WTC11 (cell line): Measurements from ENCODE around the gene LTBP3. TPM values are rescaled to one million over a fixed set of nuclear protein-coding genes. Genes with fewer than 3 reads are reported as not detected.

Experiments used
- ATAC-seq: fragments of 200-7000 bp; cut with Tn5 transposase; 2 replicates; pipeline ENCODE4 v1.10.0; 2021; ENCODE audit warnings: mild to moderate bottlenecking, moderate library complexity
- CTCF ChIA-PET: fragments of 300-600 bp; sonication (Branson Sonifier 250); formaldehyde crosslinking; loops from one replicate; lab custom pipeline; 2021; ENCODE audit warnings: antibody characterized with exemption; lab: Charles Lee
- POLR2A ChIA-PET: fragments of 350-600 bp; sonication (Branson Sonifier 250); formaldehyde crosslinking; loops from one replicate; lab custom pipeline; 2021; ENCODE audit warnings: antibody characterized with exemption; lab: Charles Lee
- DNase-seq: peaks from one replicate; pipeline ENCODE4 v3.0.0; 2021; ENCODE audit warnings: low spot score
- H3K27ac Mint-ChIP-seq: 2 replicates; pipeline ENCODE4 v1.8.0; 2021; ENCODE audit warnings: mixed read lengths
- H3K27me3 Mint-ChIP-seq: 2 replicates; pipeline ENCODE4 v1.8.0; 2021; ENCODE audit warnings: low read depth, mild to moderate bottlenecking, moderate library complexity, mixed read lengths
- H3K36me3 Mint-ChIP-seq: 2 replicates; pipeline ENCODE4 v1.8.0; 2021; ENCODE audit warnings: mixed read lengths
- H3K4me1 Mint-ChIP-seq: 2 replicates; pipeline ENCODE4 v1.8.0; 2022; ENCODE audit warnings: mixed read lengths
- H3K4me3 Mint-ChIP-seq: 2 replicates; pipeline ENCODE4 v1.8.0; 2021; ENCODE audit warnings: mild to moderate bottlenecking, moderate library complexity, mixed read lengths
- H3K9me3 Mint-ChIP-seq: 2 replicates; pipeline ENCODE4 v1.8.0; 2021; ENCODE audit warnings: mixed read lengths
- CTCF ChIP-seq: fragments of 200-600 bp; IDR thresholded peaks from 2 replicates; pipeline ENCODE4 v1.8.0; 2022; ENCODE audit warnings: antibody characterized with exemption
- ELF4 ChIP-seq: sonication (generic); formaldehyde crosslinking; IDR thresholded peaks from 2 replicates; pipeline ENCODE4 v1.8.1; 2022; ENCODE audit warnings: low read depth, mild to moderate bottlenecking, moderate library complexity, missing genetic modification reagents
- FOXJ3 ChIP-seq: sonication (generic); formaldehyde crosslinking; IDR thresholded peaks from 2 replicates; pipeline ENCODE4 v1.9.0; 2021; ENCODE audit warnings: missing genetic modification reagents, mild to moderate bottlenecking, borderline replicate concordance
- FOXK1 ChIP-seq: sonication (generic); formaldehyde crosslinking; IDR thresholded peaks from 2 replicates; pipeline ENCODE4 v1.8.0; 2022; ENCODE audit warnings: mild to moderate bottlenecking, moderate library complexity, missing genetic modification reagents
- FOXP1 ChIP-seq: sonication (generic); formaldehyde crosslinking; IDR thresholded peaks from 2 replicates; pipeline ENCODE4 v1.8.0; 2022; ENCODE audit warnings: missing genetic modification reagents, mild to moderate bottlenecking, moderate library complexity, borderline replicate concordance
- MAX ChIP-seq: sonication (generic); formaldehyde crosslinking; IDR thresholded peaks from 2 replicates; pipeline ENCODE4 v1.8.0; 2022; ENCODE audit warnings: mild to moderate bottlenecking, missing genetic modification reagents
- MXD4 ChIP-seq: fragments of 250-450 bp; sonication (Bioruptor Pico); IDR thresholded peaks from 2 replicates; pipeline ENCODE4 v1.8.0; 2021; ENCODE audit warnings: mild to moderate bottlenecking, moderate library complexity, borderline replicate concordance
- PRDM15 ChIP-seq: sonication (generic); formaldehyde crosslinking; IDR thresholded peaks from 2 replicates; pipeline ENCODE4 v1.8.0; 2022; ENCODE audit warnings: missing genetic modification reagents
- SMAD3 ChIP-seq: sonication (generic); formaldehyde crosslinking; IDR thresholded peaks from 2 replicates; pipeline ENCODE4 v1.8.0; 2022; ENCODE audit warnings: missing genetic modification reagents, mild to moderate bottlenecking, borderline replicate concordance
- USF2 ChIP-seq: sonication (generic); formaldehyde crosslinking; IDR thresholded peaks from 2 replicates; pipeline ENCODE4 v1.8.1; 2023; ENCODE audit warnings: mild to moderate bottlenecking, missing genetic modification reagents, moderate library complexity
- ZBTB43 ChIP-seq: sonication (generic); formaldehyde crosslinking; IDR thresholded peaks from 2 replicates; pipeline ENCODE4 v1.8.1; 2023; ENCODE audit warnings: mild to moderate bottlenecking, missing genetic modification reagents
- ZNF317 ChIP-seq: sonication (generic); formaldehyde crosslinking; IDR thresholded peaks from 2 replicates; pipeline ENCODE4 v1.8.1; 2023; ENCODE audit warnings: low read depth, mild to moderate bottlenecking, moderate library complexity, missing genetic modification reagents, borderline replicate concordance
- total RNA-seq: library from RNA; stranded (reverse); gene quantifications from 3 replicates; pipeline ENCODE4 v1.2.3, GENCODE V29; 2021
- TF ChIP-seq, protein P1 (sequence below): sonication (generic); formaldehyde crosslinking; IDR thresholded peaks from 2 replicates; pipeline ENCODE4 v1.8.0; 2022; ENCODE audit warnings: mild to moderate bottlenecking, missing genetic modification reagents

The LTBP3 gene
- total RNA-seq, 1 experiment from 2014 or later, result 20.7 TPM

DNA sequence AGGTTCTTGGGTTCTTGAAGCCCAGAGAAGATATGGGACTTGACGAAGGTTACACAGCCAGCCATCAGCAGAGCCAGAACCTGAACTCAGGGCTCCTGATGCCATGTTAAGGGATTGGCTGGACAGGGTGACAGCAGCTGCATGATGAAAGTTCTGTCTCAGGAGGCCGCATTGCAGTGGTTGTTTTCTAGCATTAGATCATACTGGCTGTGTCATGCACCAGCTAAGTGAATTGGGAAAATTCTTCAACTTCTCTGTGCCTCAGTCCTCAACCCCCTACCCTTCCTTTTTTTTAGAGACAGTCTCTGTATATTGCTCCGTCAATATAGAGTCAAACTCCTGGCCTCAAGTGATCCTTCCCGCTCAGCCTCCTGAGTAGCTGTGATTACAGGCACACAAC, 5.4 kb upstream of the LTBP3 start (continued):
- TF ChIP-seq, protein P1, sequence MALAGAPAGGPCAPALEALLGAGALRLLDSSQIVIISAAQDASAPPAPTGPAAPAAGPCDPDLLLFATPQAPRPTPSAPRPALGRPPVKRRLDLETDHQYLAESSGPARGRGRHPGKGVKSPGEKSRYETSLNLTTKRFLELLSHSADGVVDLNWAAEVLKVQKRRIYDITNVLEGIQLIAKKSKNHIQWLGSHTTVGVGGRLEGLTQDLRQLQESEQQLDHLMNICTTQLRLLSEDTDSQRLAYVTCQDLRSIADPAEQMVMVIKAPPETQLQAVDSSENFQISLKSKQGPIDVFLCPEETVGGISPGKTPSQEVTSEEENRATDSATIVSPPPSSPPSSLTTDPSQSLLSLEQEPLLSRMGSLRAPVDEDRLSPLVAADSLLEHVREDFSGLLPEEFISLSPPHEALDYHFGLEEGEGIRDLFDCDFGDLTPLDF (CRISPR knock-in tag), result no peak

DNA sequence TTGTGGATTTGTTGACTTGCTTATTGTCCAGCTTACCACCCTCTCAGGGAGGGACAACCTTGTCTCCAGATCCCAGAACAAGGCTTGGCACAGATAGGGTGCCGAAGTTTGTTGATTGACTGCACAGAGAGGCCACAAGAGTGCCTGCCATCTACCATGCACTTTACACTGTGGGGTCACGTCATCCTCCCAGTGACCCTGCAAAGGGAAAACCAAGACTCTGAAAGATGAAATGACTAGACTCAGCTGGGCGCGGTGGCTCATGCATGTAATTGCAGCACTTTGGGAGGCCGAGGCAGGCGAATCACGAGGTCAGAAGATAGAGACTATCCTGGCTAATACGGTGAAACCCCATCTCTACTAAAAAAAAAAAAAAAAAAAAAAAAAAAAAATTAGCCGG, 4.6 kb upstream of the LTBP3 start:
- no peak for ATAC-seq
- H3K4me1 Mint-ChIP-seq, result peaks cover 24% of the 10 kb centered on the region
- no peak for DNase-seq
- TF ChIP-seq USF2 (CRISPR knock-in tag) (no peak), ZBTB43 (CRISPR knock-in tag) (no peak), FOXP1 (CRISPR knock-in tag) (no peak)
- TF ChIP-seq, all 79 proteins: peak for 0
- POLR2A ChIA-PET, result interaction anchor here (1.2 kb wide), 1 partner anchor 22 kb away, joined by 4 read pairs; no protein-coding TSS in a partner anchor
- Mint-ChIP-seq H3K36me3 (no peaks in the 10 kb centered on the region), H3K9me3 (no peaks in the 10 kb centered on the region), H3K27ac (no peak overlapping the region), H3K4me3 (no peak overlapping the region), H3K27me3 (peaks cover 31% of the 10 kb centered on the region)
- CTCF ChIA-PET, result interaction anchor here (0.6 to 9.1 kb wide), 7 partner anchors 9 to 42 kb away, joined by 3 to 110 read pairs (median 65); partner anchors contain the start of genes FAM89B, KCNK7 and ZNRD2

GRCh38 chr11:65562020-65562419, 3.9 kb upstream of the LTBP3 start:
- TF ChIP-seq MXD4 (CRISPR knock-in tag), result no peak
- no peak for TF ChIP-seq ZNF317
- TF ChIP-seq CTCF, result no peak
- TF ChIP-seq FOXJ3 (CRISPR knock-in tag), result no peak
- TF ChIP-seq FOXK1, result no peak
- no peak for TF ChIP-seq ELF4 (CRISPR knock-in tag)
- POLR2A ChIA-PET, result interaction anchor here (1.5 kb wide), 1 partner anchor 21 kb away, joined by 5 read pairs; no protein-coding TSS in a partner anchor
- Mint-ChIP-seq H3K27ac (no peak overlapping the region; the same call in 1 of the 2 replicates), H3K4me1 (peaks cover 29% of the 10 kb centered on the region), H3K4me3 (no peak overlapping the region), H3K27me3 (peaks cover 37% of the 10 kb centered on the region), H3K9me3 (no peaks in the 10 kb centered on the region), H3K36me3 (no peaks in the 10 kb centered on the region)
- ATAC-seq (no peak), DNase-seq (no peak)
- CTCF ChIA-PET, result interaction anchor here (0.7 to 9.1 kb wide), 6 partner anchors 9 to 31 kb away, joined by 10 to 110 read pairs (median 66); partner anchors contain the start of genes FAM89B, KCNK7 and ZNRD2

GRCh38 chr11:65560555-65561418, 2.6 kb upstream of the LTBP3 start:
- peak overlapping the region; percentile 17 for H3K4me3 Mint-ChIP-seq
- H3K9me3 Mint-ChIP-seq, result no peaks in the 10 kb centered on the region
- ATAC-seq (peak; percentile 75), DNase-seq (peak; percentile 77)
- ChIA-PET CTCF (interaction anchor here (0.6 to 9.1 kb wide), 17 partner anchors 9 to 285 kb away, joined by 3 to 110 read pairs (median 5); partner anchors contain the start of genes EHBP1L1, FAM89B, KCNK7 and PCNX3), POLR2A (interaction anchor here (0.5 to 1.5 kb wide), 10 partner anchors 8 to 100 kb away, joined by 3 to 10 read pairs (median 4); partner anchors contain the start of genes EHBP1L1, FAM89B and ZNRD2)
- peaks cover 47% of the 10 kb centered on the region for H3K27me3 Mint-ChIP-seq
- TF ChIP-seq MAX (CRISPR knock-in tag), result peak; percentile 18; the same call in 1 of the 2 replicates
- TF ChIP-seq SMAD3 (CRISPR knock-in tag), result no peak
- TF ChIP-seq PRDM15 (CRISPR knock-in tag), result peak; percentile 97
- peaks cover 35% of the 10 kb centered on the region for H3K4me1 Mint-ChIP-seq
- H3K27ac Mint-ChIP-seq, result 0 out of 2 replicates have a peak overlapping the region, but pooled peaks have one; percentile 2
- no peaks in the 10 kb centered on the region for H3K36me3 Mint-ChIP-seq
